Activated T-cell treated with anti-CD3 and anti-CD28 coated beads, Interleukin-2, amount 50 U/mL, for 4 hours (primary cell): ENCODE results near the gene C19orf44. TPM values are rescaled to one million over a fixed set of nuclear protein-coding genes. Genes with fewer than 3 reads are reported as not detected.
"Not testable (repeated sequence)": the region's sequence is repeated elsewhere in the genome, so short reads cannot be mapped to it uniquely, and the experiment has no call there.

Experiments used
- ATAC-seq, 2 donors: fragments of 200-7000 bp; cut with Tn5 transposase; one replicate each; pipeline ENCODE4 v1.10.0; 2021
- DNase-seq: peaks from one replicate; pipeline ENCODE4 v3.0.0-alpha.2; 2020
- H3K27me3 Mint-ChIP-seq: one replicate; pipeline ENCODE4 v1.8.0; 2021; ENCODE audit warnings: low read depth, mixed read lengths
- H3K36me3 Mint-ChIP-seq: one replicate; pipeline ENCODE4 v1.8.0; 2022; ENCODE audit warnings: mixed read lengths; ENCODE audit not compliant: insufficient read depth
- H3K4me1 Mint-ChIP-seq: one replicate; pipeline ENCODE4 v1.8.0; 2021; ENCODE audit warnings: low read depth, mixed read lengths
- H3K4me3 Mint-ChIP-seq: one replicate; pipeline ENCODE4 v1.8.0; 2021; ENCODE audit warnings: mild to moderate bottlenecking, moderate library complexity, mixed read lengths
- H3K9me3 Mint-ChIP-seq: one replicate; pipeline ENCODE4 v1.8.0; 2021; ENCODE audit warnings: mixed read lengths
- total RNA-seq, 3 donors: library from RNA; stranded (reverse); gene quantifications; one replicate each; pipeline ENCODE4 v1.2.1, GENCODE V29; 2021

Gene C19orf44
- 1 to 10 TPM; 2.4 to 3.2 (median 2.7) TPM for total RNA-seq

DNA sequence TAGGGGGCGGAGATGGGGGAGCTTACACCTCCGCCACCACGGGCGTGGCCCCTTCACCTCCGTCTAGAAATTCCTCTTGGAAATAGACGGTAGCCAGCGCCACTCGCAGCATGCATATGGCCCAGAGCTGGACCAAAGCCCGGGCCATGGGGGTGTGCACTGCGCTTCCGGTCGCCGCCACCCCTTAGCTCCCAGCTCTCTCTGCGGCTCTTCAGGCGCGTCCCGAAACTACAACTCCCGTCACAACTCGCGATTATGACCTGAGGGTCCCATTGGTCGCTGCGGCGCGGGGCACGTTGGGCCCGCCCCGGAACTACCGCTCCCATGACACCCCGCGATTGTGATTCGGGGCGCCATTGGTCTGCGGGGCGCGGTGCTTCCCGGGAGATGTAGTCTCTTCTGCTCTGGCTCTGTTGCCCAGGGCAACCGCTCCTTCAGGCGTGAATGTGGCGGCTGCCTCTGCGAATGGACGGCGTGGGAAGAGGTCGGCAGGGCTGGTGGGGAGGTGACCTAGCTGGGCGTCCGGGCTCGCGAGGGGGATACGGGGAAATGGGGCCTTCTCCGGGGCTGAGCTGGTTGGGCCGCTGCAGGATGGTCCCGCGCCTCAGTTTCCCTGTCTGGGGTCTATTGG lies at the start of gene C19orf44, which contains the start of gene CALR3:
C19orf44 (plus strand) TSS at position 413 of the 631 bp plus-strand sequence. CDS start 4,399 bp downstream, outside the sequence.
CALR3 (minus strand) TSS at position 186 of the 631 bp plus-strand sequence; CDS start at position 148, 38 bp downstream.
- H3K9me3 Mint-ChIP-seq: no peaks in the 10 kb centered on the region
- peak within 1 kb of the TSS; percentile 91 for H3K4me3 Mint-ChIP-seq
- peaks cover 10% of the 10 kb centered on the region for H3K4me1 Mint-ChIP-seq
- ATAC-seq (peak; percentile 99 to 100), DNase-seq (peak; percentile 94)
- peaks cover 3% of the 10 kb centered on the region for H3K36me3 Mint-ChIP-seq
- no peaks in the 10 kb centered on the region for H3K27me3 Mint-ChIP-seq

DNA sequence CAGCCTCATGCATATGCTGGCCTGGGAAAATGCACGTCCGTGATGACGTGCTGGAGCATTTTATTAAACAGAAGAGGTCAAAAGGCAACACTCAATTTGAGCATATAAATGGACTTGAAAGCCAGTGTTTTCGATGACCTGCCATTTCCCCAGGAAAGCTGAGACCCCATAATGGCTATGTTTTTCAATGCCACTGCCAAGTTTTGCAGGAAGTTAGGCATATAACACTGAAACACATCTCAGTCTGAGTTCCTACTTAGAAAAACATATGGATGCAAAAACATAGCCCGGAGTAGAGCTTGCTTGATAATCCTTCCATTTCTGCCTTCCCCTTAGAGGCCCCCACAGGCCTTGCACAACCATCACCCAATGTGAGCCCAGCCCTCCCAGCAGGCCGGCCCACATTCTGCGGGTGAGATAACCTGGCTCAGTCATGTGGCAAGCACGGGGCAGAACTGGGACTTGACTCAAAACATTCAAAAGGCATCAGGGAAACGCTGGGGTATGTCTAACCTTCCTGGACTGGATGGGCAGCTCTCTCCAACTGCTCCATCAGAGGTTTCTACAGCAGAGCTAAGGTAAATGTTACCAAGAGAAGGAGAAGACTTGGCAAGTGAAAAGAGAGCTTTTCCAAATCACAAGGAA lies 49.3 kb upstream of the C19orf44 start:
- H3K27me3 Mint-ChIP-seq: no peaks in the 10 kb centered on the region
- peaks cover 64% of the 10 kb centered on the region for H3K4me1 Mint-ChIP-seq
- ATAC-seq: peak; percentile 70 to 75
- peaks cover 4% of the 10 kb centered on the region for H3K9me3 Mint-ChIP-seq
- H3K36me3 Mint-ChIP-seq: peaks cover 9% of the 10 kb centered on the region
- H3K4me3 Mint-ChIP-seq: no peak overlapping the region
- DNase-seq: no peak

GRCh38 chr19:16448872-16449271 lies 47.3 kb upstream of the C19orf44 start:
- not testable (repeated sequence) for H3K9me3 Mint-ChIP-seq, DNase-seq, ATAC-seq, H3K27me3 Mint-ChIP-seq, H3K36me3 Mint-ChIP-seq
- Mint-ChIP-seq H3K4me1 (peaks cover 62% of the 10 kb centered on the region), H3K4me3 (peak overlapping the region; percentile 52)

DNA sequence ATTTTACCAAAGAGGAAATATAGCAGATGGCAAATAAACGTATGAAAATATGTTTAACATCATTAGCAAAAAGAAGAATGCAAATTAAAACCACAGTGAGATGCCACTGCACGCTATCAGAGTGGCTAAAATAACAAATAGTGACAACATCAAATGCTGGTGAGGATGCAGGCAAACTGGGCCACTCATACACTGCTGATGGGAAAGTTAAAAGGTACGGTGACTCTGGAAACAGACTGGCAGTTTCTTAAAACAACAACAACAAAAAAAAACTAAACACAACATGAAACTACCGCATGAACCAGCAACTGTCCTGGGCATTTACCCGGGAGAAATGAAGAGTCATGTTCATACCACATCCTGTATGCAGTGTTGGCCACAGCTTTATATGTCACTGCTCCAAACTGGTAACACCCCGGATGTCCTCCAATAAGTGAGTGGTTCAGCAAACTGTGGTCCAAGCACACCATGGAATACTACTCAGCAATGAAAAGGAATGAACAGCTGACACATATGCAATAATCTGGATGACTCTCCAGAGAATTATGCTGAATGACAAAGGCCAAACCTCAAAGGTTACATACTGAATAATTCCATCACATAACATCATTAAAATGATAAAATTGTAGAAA lies 46.7 kb upstream of the C19orf44 start:
- ATAC-seq: peak; percentile 70 to 87
- DNase-seq: no peak
- Mint-ChIP-seq H3K4me1 (peaks cover 60% of the 10 kb centered on the region), H3K36me3 (peaks cover 10% of the 10 kb centered on the region), H3K9me3 (peaks cover 4% of the 10 kb centered on the region), H3K27me3 (no peaks in the 10 kb centered on the region), H3K4me3 (peak overlapping the region; percentile 19)

DNA sequence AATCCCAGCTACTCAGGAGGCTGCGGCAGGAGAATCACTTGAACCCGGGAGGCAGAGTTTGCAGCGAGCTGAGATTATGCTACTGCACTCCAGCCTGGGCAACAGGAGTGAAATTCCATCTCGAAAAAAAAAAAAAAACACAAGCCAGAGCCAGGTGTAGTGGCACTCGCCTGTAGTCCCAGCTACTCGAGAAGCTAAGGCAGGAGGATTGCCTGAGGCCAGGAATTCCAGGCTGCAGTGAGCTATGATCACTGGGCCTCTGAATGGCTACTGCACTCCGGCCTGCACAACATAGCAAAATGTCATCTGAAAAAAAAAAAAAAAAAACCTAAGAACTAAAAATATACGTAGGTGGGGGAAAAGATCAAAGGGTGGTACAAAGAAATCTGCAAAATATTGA lies 43.9 kb upstream of the C19orf44 start:
- H3K9me3 Mint-ChIP-seq: peaks cover 4% of the 10 kb centered on the region
- no peaks in the 10 kb centered on the region for H3K27me3 Mint-ChIP-seq
- DNase-seq (no peak), ATAC-seq (no peak)
- H3K36me3 Mint-ChIP-seq: peaks cover 11% of the 10 kb centered on the region
- H3K4me3 Mint-ChIP-seq: no peak overlapping the region
- H3K4me1 Mint-ChIP-seq: peaks cover 50% of the 10 kb centered on the region

- ATAC-seq (no peak), DNase-seq (no peak)
- Mint-ChIP-seq H3K27me3 (no peaks in the 10 kb centered on the region), H3K4me3 (no peak overlapping the region), H3K36me3 (peaks cover 10% of the 10 kb centered on the region), H3K9me3 (peaks cover 4% of the 10 kb centered on the region), H3K4me1 (peaks cover 51% of the 10 kb centered on the region)
These were observed 41.8 kb upstream of the C19orf44 start for GRCh38 chr19:16454351-16454918.

DNA sequence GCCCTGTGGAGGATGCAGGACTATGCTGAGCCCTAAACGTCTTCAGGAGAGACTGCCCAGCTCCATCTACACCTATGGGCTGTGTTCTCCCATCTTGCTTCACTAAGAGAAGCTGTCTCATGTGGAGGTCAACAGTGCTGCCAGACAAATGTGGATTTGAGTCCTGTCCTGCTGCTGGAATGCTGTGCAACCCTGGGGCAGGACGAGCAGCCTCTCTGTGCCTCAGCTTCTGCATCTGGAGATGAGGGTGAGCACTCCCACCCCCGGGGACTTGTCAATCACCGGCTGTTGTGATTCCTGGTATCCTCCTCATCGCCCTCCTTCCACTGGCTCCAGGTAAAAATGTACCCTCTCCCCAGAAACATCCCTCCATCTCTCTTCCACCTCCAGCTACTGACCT lies 40.7 kb upstream of the C19orf44 start:
- Mint-ChIP-seq H3K4me1 (peaks cover 51% of the 10 kb centered on the region), H3K27me3 (no peaks in the 10 kb centered on the region), H3K36me3 (peaks cover 5% of the 10 kb centered on the region), H3K9me3 (no peaks in the 10 kb centered on the region), H3K4me3 (no peak overlapping the region)
- ATAC-seq (no peak), DNase-seq (no peak)

DNA sequence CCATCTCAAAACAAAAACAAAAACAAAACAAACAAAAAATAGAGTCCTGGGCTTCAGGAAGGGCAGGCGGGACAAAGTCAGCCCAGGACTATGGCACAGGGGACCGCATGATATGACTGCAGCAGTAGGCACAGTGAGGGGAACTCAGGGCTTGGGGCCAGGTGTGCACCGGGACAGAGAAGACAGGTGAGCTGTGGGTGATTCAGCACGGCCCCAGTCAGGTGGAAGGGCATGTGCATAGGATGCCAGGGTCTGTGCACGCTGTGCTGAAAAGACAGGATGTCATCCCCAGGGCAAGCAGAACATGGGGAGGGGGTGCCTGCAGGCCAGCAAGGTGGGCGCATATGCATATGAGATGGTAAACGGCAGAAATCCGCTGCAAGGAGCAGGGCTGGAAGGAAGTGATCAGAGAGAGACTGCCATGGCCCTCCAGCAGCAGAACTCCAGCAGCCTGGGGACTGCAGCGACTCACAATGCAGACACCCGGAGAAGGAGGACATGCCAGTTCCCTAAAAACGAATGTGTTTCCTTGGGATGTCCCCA lies 39.5 kb upstream of the C19orf44 start:
- peaks cover 5% of the 10 kb centered on the region for H3K36me3 Mint-ChIP-seq
- H3K9me3 Mint-ChIP-seq: no peaks in the 10 kb centered on the region
- ATAC-seq (peak in 1 of 2 donors; percentile 12), DNase-seq (no peak)
- H3K27me3 Mint-ChIP-seq: no peaks in the 10 kb centered on the region
- peaks cover 48% of the 10 kb centered on the region for H3K4me1 Mint-ChIP-seq
- peak overlapping the region; percentile 43 for H3K4me3 Mint-ChIP-seq

- Mint-ChIP-seq H3K27me3 (no peaks in the 10 kb centered on the region), H3K9me3 (no peaks in the 10 kb centered on the region), H3K36me3 (peaks cover 5% of the 10 kb centered on the region), H3K4me1 (peaks cover 48% of the 10 kb centered on the region), H3K4me3 (peak overlapping the region; percentile 43)
- ATAC-seq: peak; percentile 55
- peak; percentile 12 for DNase-seq
These were observed 38.8 kb upstream of the C19orf44 start for GRCh38 chr19:16457195-16457953.

DNA sequence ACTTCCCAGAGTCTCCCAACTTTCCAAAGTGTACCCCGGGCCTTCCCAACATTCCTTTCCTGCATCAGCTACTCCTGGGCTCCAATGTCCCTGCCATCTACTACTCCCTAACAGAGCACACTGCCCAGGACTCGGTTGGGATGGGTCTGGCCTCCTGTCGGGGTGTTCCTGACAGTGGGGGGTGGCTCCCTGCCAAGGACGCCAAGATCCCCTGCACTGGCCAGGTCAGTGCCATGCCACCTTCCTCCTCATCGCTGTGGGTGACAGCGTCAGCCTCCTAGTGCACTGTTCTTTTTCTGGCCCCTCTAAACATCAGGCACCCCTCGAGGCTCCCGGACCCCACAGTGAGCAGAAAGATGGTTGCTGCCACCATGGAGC lies 38.3 kb upstream of the C19orf44 start:
- no peak for DNase-seq
- Mint-ChIP-seq H3K27me3 (no peaks in the 10 kb centered on the region), H3K4me1 (peaks cover 50% of the 10 kb centered on the region), H3K36me3 (peaks cover 5% of the 10 kb centered on the region), H3K4me3 (no peak overlapping the region), H3K9me3 (no peaks in the 10 kb centered on the region)
- no peak for ATAC-seq

DNA sequence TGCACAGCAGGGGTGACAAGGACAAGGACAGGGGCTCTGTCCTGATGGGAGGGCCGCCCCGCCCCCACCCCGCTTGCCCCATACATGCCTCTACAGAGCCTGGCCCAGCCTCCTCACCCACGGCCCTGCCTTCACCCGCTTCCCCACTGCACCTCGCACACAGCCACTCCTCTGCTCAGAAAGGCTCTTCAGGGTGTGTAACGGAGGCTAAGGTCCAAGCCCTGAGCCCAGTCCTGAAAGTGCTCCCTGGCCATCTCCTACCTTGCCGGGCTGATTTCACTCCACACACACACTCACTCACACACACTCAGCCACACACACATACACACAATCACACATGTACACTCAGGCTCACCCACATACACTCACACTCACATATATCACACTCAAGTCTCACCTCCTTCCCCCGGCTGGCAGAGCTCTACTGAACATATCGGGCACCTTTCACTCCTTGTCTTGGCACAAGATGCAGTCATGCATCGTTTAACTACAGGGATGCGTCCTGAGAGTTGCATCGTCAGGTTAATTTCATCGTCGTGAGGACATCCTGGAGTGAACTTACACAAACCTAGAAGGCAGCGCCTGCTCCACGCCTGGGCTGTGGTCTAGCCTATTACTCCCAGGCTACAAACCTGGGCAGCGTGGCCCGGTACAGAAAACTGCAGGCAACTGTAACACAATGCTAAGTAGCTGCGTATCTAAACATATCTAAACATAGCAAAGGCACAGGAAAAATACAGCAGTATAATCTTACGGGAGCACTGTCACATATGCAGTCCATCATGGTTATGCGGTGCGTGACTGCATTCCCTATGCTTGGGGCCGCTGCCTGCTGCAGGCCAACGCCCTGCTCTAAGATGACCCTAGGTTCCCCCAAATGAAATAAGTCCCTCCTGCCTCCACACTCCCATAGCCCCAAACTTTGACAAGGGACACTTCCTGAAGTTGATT lies 37.5 kb upstream of the C19orf44 start:
- ATAC-seq (no peak), DNase-seq (no peak)
- H3K4me3 Mint-ChIP-seq: no peak overlapping the region
- peaks cover 57% of the 10 kb centered on the region for H3K4me1 Mint-ChIP-seq
- H3K9me3 Mint-ChIP-seq: no peaks in the 10 kb centered on the region
- peaks cover 5% of the 10 kb centered on the region for H3K36me3 Mint-ChIP-seq
- no peaks in the 10 kb centered on the region for H3K27me3 Mint-ChIP-seq

DNA sequence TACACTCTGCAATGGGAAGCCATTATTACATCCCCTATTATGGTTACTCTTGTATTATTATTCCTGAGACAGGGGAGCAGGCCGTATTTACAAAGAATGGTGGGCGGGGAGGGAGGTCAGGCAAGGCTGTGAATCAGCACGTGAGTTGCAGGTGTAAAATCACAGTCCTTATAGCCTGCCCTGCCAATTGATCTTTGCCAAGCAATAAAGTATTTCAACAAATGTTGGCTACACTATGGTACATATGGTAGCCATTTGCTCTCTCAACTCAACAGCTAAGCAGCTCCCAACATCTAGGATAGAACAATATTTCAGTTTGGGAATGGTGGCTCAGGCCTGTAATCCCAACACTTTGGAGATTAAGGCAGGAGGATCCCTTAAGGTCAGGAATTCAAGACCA lies 36.5 kb upstream of the C19orf44 start:
- Mint-ChIP-seq H3K27me3 (no peaks in the 10 kb centered on the region), H3K4me3 (no peak overlapping the region), H3K9me3 (no peaks in the 10 kb centered on the region), H3K36me3 (peaks cover 2% of the 10 kb centered on the region), H3K4me1 (peaks cover 58% of the 10 kb centered on the region)
- ATAC-seq (no peak), DNase-seq (no peak)

DNA sequence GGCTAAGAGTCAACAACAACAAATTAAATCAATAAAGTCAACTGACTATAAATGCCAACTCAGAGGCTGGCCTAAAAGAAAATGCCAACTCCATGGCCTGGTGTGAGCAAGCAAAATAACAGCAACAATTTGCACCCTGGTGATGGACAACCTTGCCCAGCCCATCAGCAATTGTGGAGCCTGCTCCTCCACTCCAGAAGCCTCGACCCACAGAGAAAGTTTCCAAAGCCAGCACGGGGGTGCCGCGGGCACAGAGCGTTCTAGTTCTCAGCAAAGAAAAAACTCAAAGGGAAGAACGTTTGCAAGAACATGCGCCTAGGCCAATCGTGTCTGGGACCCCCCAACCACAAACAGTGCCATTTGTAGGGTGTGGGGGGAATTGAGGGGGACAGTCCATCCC lies 35.7 kb upstream of the C19orf44 start:
- Mint-ChIP-seq H3K27me3 (no peaks in the 10 kb centered on the region), H3K4me3 (no peak overlapping the region), H3K4me1 (peaks cover 59% of the 10 kb centered on the region), H3K36me3 (peaks cover 2% of the 10 kb centered on the region), H3K9me3 (no peaks in the 10 kb centered on the region)
- no peak for ATAC-seq
- DNase-seq: no peak
